ENCODE measurements around the gene GLB1L.

- TF ChIP-seq CTCF (IDR thresholded peaks at IDR 0.05) = no peak
- no peak for TF ChIP-seq POLR2A (IDR thresholded peaks at IDR 0.05)
Measured at GRCh38 chr2:219284501-219285372, 39.5 kb upstream of the GLB1L start.
